ENCODE measurements around the gene C8B.

C8B gene

DNA sequence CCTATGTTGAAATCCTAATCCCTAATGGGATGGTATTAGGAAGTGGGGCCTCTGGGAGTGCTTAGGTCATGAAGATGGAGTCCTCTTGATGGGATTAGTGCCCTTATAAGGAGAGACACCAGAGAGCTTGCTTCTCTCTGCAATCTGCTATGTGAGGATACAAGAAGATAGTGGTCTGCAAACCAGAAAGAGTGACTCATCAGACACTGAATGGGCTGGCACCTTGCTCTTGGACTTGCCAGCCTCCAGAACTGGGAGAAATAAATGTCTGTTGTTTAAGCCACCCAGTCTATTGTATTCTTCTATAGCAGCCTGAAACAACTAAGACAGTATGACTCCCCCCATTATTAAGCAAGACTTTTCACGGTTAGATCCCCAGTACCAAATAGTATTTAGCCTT is 43.3 kb downstream of the C8B start:
- TF ChIP-seq EZH2phosphoT487 (conservative IDR thresholded peaks at IDR 0.05; ENCODE audit: low read length) (no peak), CTCF (IDR thresholded peaks at IDR 0.05; ENCODE audit: insufficient read depth, low read length, poor library complexity, severe bottlenecking) (no peak)
- no peak overlapping the region for H2AFZ ChIP-seq (ENCODE audit: low read depth, low read length, severe bottlenecking)

DNA sequence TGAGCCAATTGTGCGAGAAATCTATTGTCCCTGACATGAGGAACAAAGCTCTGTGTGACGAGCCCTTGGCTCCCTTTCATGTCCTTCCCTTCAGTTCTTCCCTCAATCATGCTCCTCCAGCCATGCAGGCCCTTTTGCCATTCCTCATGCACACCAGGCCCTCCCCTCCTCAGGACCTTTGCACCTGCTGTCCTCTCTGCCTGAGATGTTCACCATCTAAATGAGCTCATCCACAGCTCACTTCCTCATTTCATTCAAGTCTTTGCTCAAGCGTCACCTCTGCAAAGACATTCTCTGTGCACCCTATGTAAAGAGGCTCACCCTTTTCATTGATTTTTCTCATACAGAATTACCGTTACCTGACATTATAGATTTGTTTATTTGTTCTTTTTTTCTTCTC is 43.7 kb downstream of the C8B start:
- no peak overlapping the region for H3K4me3 ChIP-seq (ENCODE audit: insufficient read depth, low read length, poor library complexity, severe bottlenecking)
- no peaks in the 10 kb centered on the region for H3K27me3 ChIP-seq (ENCODE audit: low read length)
- no peaks in the 10 kb centered on the region for H4K20me1 ChIP-seq (ENCODE audit: low read depth, low read length)
- H3K9ac ChIP-seq (ENCODE audit: low read length) = no peak overlapping the region
- TF ChIP-seq EZH2phosphoT487 (conservative IDR thresholded peaks at IDR 0.05; ENCODE audit: low read length) (no peak), CTCF (IDR thresholded peaks at IDR 0.05; ENCODE audit: insufficient read depth, low read length, poor library complexity, severe bottlenecking) (no peak)
- H3K9me3 ChIP-seq (ENCODE audit: insufficient read depth, low read length) = no peaks in the 10 kb centered on the region
- H3K36me3 ChIP-seq (ENCODE audit: low read length) = no peaks in the 10 kb centered on the region
- no peaks in the 10 kb centered on the region for H3K9me2 ChIP-seq (replicated peaks; ENCODE audit: insufficient read depth, low read length)
- H3K79me2 ChIP-seq (ENCODE audit: insufficient read depth, low read length) = no peaks in the 10 kb centered on the region
- H2AFZ ChIP-seq (ENCODE audit: low read depth, low read length, severe bottlenecking) = no peak overlapping the region
- no peak overlapping the region for H3K27ac ChIP-seq (ENCODE audit: low read depth, low read length)
- no peak overlapping the region for H3K4me2 ChIP-seq (ENCODE audit: low read depth, low read length, poor library complexity, severe bottlenecking)
- no peaks in the 10 kb centered on the region for H3F3A ChIP-seq (ENCODE audit: insufficient read depth)

More for the DNA sequence above, 43.3 kb downstream of the C8B start:
- H3K27me3 ChIP-seq (ENCODE audit: low read length) = no peaks in the 10 kb centered on the region
- no peak overlapping the region for H3K27ac ChIP-seq (ENCODE audit: low read depth, low read length)
- no peaks in the 10 kb centered on the region for H3K36me3 ChIP-seq (ENCODE audit: low read length)
- H3K4me3 ChIP-seq (ENCODE audit: insufficient read depth, low read length, poor library complexity, severe bottlenecking) = no peak overlapping the region
- no peak overlapping the region for H3K9ac ChIP-seq (ENCODE audit: low read length)
- no peaks in the 10 kb centered on the region for H3K9me2 ChIP-seq (replicated peaks; ENCODE audit: insufficient read depth, low read length)
- H3F3A ChIP-seq (ENCODE audit: insufficient read depth) = no peaks in the 10 kb centered on the region
- no peaks in the 10 kb centered on the region for H4K20me1 ChIP-seq (ENCODE audit: low read depth, low read length)
- no peaks in the 10 kb centered on the region for H3K79me2 ChIP-seq (ENCODE audit: insufficient read depth, low read length)
- no peak overlapping the region for H3K4me2 ChIP-seq (ENCODE audit: low read depth, low read length, poor library complexity, severe bottlenecking)
- H3K9me3 ChIP-seq (ENCODE audit: insufficient read depth, low read length) = no peaks in the 10 kb centered on the region

GRCh38 chr1:56921479-56921878 is 44.3 kb downstream of the C8B start:
- no peak overlapping the region for H3K4me2 ChIP-seq (ENCODE audit: low read depth, low read length, poor library complexity, severe bottlenecking)
- no peak overlapping the region for H3K9ac ChIP-seq (ENCODE audit: low read length)
- no peaks in the 10 kb centered on the region for H3K9me2 ChIP-seq (replicated peaks; ENCODE audit: insufficient read depth, low read length)
- no peak overlapping the region for H2AFZ ChIP-seq (ENCODE audit: low read depth, low read length, severe bottlenecking)
- H4K20me1 ChIP-seq (ENCODE audit: low read depth, low read length) = no peaks in the 10 kb centered on the region
- no peak overlapping the region for H3K27ac ChIP-seq (ENCODE audit: low read depth, low read length)
- no peak overlapping the region for H3K4me3 ChIP-seq (ENCODE audit: insufficient read depth, low read length, poor library complexity, severe bottlenecking)
- H3K36me3 ChIP-seq (ENCODE audit: low read length) = no peaks in the 10 kb centered on the region
- TF ChIP-seq CTCF (IDR thresholded peaks at IDR 0.05; ENCODE audit: insufficient read depth, low read length, poor library complexity, severe bottlenecking) = no peak
- no peak for TF ChIP-seq EZH2phosphoT487 (conservative IDR thresholded peaks at IDR 0.05; ENCODE audit: low read length)
- no peaks in the 10 kb centered on the region for H3K9me3 ChIP-seq (ENCODE audit: insufficient read depth, low read length)
- H3K27me3 ChIP-seq (ENCODE audit: low read length) = no peaks in the 10 kb centered on the region
- H3F3A ChIP-seq (ENCODE audit: insufficient read depth) = no peaks in the 10 kb centered on the region
- no peaks in the 10 kb centered on the region for H3K79me2 ChIP-seq (ENCODE audit: insufficient read depth, low read length)
